ENCODE measurements around the gene CDT1. TPM values are rescaled to one million over a fixed set of nuclear protein-coding genes. Genes with fewer than 3 reads are reported as not detected.

The CDT1 gene
- total RNA-seq, 1 experiment from 2014 or later, result 74.1 TPM

DNA sequence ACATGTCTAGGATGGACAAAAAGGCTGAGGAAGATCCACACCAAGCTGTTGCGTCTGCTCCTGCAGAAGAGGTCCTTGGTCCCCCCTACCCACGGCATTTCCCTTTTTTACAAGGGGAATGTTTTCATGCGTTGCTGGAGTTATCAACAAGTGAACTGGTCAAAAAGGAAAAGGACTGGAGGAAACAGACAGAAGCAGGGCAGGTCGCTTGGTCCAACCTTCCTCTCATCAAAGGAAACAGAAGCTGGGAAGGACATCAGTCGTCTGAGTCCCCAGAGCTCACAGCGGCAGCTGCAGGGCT lies 44.7 kb upstream of the CDT1 start:
- Histone ChIP-seq H3K27ac (ENCODE audit: insufficient read length, low read depth, low read length) (no peak overlapping the region), H3K4me1 (ENCODE audit: insufficient read depth, low read length) (peaks cover 5% of the 10 kb centered on the region; the same call in 1 of the 2 replicates), H3K14ac (ENCODE audit: insufficient read depth, low read length) (no peak overlapping the region), H2BK5ac (ENCODE audit: insufficient read length, low read length) (no peak overlapping the region), H3K9ac (ENCODE audit: extremely low read depth, insufficient read length, low read length) (no peak overlapping the region), H3K4ac (ENCODE audit: low read depth, low read length) (no peak overlapping the region), H4K20me1 (ENCODE audit: control insufficient read depth, insufficient read depth, insufficient read length) (no peaks in the 10 kb centered on the region), H2BK15ac (ENCODE audit: low read depth, low read length) (no peak overlapping the region), H4K8ac (replicated peaks; ENCODE audit: insufficient read length, low read depth, low read length) (no peak overlapping the region), H3K18ac (ENCODE audit: insufficient read length, low read depth, low read length) (no peak overlapping the region), H2BK12ac (ENCODE audit: insufficient read length, low read depth, low read length) (no peak overlapping the region), H4K5ac (ENCODE audit: insufficient read length, low read depth, low read length) (no peak overlapping the region), H3K79me1 (ENCODE audit: insufficient read depth, low read depth, low read length, poor library complexity, severe bottlenecking) (peaks cover 3% of the 10 kb centered on the region), H3K56ac (ENCODE audit: insufficient read length, low read depth, low read length) (no peak overlapping the region), H2BK20ac (ENCODE audit: low read depth, low read length, poor library complexity, severe bottlenecking) (no peak overlapping the region), H4K91ac (ENCODE audit: insufficient read length, low read depth, low read length) (no peak overlapping the region), H3K23ac (ENCODE audit: insufficient read length, low read depth, low read length) (no peak overlapping the region), H3K27me3 (ENCODE audit: insufficient read depth, low read length) (no peaks in the 10 kb centered on the region), H2AK5ac (ENCODE audit: insufficient read length, low read length) (no peak overlapping the region), H3T11ph (ENCODE audit: low read length) (no peak overlapping the region), H3K9me3 (ENCODE audit: control insufficient read depth, low read depth, low read length) (no peaks in the 10 kb centered on the region), H3K23me2 (ENCODE audit: insufficient read length, low read depth, low read length, poor library complexity, severe bottlenecking) (no peaks in the 10 kb centered on the region), H2AFZ (ENCODE audit: low read length) (no peak overlapping the region), H3K4me2 (ENCODE audit: insufficient read depth, insufficient read length, low read length) (no peak overlapping the region), H2BK120ac (ENCODE audit: low read depth, low read length, poor library complexity, severe bottlenecking) (no peak overlapping the region), H3K79me2 (ENCODE audit: insufficient read depth, low read length) (no peaks in the 10 kb centered on the region)
- H3K4me3 Mint-ChIP-seq, result no peak overlapping the region; a peak in 1 of 5 replicates
- H3K27me3 Mint-ChIP-seq (ENCODE audit: low read depth), result no peaks in the 10 kb centered on the region
- no CpG with 5 or more reads among the region's 6 CpGs for WGBS (ENCODE audit: extremely low coverage, insufficient read length, low lambda C conversion rate)
- no peaks in the 10 kb centered on the region; a peak in 1 of 5 replicates for H3K9me3 Mint-ChIP-seq
- H3K27ac Mint-ChIP-seq, result peak overlapping the region in 1 of 3 experiments; percentile 86; a peak in 2 of 7 replicates
- TF ChIP-seq, protein P1, sequence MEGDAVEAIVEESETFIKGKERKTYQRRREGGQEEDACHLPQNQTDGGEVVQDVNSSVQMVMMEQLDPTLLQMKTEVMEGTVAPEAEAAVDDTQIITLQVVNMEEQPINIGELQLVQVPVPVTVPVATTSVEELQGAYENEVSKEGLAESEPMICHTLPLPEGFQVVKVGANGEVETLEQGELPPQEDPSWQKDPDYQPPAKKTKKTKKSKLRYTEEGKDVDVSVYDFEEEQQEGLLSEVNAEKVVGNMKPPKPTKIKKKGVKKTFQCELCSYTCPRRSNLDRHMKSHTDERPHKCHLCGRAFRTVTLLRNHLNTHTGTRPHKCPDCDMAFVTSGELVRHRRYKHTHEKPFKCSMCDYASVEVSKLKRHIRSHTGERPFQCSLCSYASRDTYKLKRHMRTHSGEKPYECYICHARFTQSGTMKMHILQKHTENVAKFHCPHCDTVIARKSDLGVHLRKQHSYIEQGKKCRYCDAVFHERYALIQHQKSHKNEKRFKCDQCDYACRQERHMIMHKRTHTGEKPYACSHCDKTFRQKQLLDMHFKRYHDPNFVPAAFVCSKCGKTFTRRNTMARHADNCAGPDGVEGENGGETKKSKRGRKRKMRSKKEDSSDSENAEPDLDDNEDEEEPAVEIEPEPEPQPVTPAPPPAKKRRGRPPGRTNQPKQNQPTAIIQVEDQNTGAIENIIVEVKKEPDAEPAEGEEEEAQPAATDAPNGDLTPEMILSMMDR (conservative IDR thresholded peaks at IDR 0.05), result no peak
- DNase-seq, result no peak
- no peaks in the 10 kb centered on the region for H3K36me3 Mint-ChIP-seq (ENCODE audit: insufficient read depth in 1 of 3, low read depth in 3 of 3)
- peaks cover 28 to 58% of the 10 kb centered on the region in 2 experiments for H3K4me1 Mint-ChIP-seq

Data from H9 (cell line).